Colon (tissue), 2 donors: Measurements from ENCODE around the gene GPC6.

Source experiments
- FAIRE-seq: peaks from 2 replicates; lab custom pipeline; 2012; peaks lifted over from hg19 to GRCh38; lab: Jason Lieb, UNC
- donor health status: control.
- donor health status: control.

Gene GPC6

DNA sequence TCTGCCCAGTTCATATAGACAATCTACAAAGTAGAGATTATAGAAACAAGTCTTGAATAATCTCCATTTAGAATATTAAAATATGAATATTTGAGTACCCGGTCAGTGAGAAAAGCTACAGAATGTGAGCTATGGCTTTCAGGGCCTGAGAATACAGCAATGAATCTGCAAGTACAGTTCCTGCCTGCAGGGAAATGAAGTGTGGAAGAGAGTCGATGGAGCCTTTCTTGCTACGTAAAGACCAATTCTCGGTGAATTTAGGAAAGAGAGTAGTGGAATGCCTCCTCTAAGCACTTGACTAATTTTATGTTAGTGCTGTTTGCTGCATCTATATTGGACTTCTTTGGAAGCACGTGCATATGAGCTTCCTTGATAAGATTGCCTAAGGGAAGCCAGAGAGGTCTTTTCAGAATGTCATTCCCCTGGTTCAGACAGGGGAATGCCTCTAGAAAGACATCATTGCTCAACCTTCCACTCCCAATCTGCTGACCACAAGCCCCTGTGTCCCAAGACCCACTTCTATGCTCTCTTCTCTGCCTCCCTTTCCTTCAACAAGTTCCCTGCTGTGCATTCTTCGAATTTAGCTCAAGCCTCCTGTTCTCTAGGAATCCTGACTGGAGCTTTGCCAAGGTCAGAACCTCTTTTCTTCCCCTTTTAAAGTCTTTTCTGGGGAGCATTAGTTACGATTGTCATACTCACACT is 41.9 kb downstream of the GPC6 start:
- FAIRE-seq, result no peak

GRCh38 chr13:93270769-93271742 is 44.4 kb downstream of the GPC6 start:
- FAIRE-seq, result no peak

GRCh38 chr13:93279982-93280381 is 53.4 kb downstream of the GPC6 start:
- no peak for FAIRE-seq

DNA sequence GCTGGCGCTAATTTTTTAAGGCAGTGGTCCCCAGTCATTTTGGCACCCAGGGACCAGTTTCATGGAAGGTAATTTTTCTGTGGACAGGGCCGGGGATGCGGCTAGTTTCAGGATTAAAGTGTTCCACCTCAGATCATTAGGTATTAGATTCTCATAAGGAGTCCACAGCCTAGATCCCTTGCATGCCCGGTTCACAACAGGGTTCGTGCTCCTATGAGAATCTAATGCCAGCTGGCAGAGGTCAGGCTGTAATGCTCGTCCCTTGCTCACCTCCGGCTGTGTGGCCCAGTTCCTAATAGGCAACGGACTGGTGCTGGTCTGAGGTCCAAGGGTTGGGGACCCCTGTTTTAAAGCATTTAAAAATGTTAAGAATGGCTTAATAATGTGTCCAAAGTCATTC is 54.1 kb downstream of the GPC6 start:
- FAIRE-seq, result no peak

GRCh38 chr13:93283255-93283654 is 56.6 kb downstream of the GPC6 start:
- FAIRE-seq, result no peak

GRCh38 chr13:93284064-93284463 is 57.5 kb downstream of the GPC6 start:
- FAIRE-seq, result no peak

- no peak for FAIRE-seq
These were observed 59.4 kb downstream of the GPC6 start for GRCh38 chr13:93286047-93286446.

DNA sequence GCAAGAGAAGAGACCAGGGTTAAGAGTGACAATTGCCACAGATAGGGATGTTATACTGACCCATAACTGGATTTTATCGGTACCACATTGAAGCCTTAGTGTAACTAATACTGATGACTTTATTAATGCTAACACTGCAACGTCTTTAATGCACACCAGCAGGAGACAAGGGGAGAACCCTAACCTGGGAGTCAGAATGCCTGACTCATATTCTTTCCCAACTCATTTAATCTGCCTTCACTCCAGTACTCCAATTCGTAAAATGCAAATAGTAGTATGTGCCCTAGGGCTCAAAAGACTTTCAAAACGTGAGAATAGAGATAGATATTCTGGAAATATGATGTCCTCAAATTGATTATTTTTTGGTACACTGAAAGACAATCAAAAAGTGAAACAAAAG is 62.4 kb downstream of the GPC6 start:
- FAIRE-seq, result no peak

- no peak for FAIRE-seq
These were observed 63.2 kb downstream of the GPC6 start for GRCh38 chr13:93289842-93290241.

- no peak for FAIRE-seq
These were observed 63.9 kb downstream of the GPC6 start for GRCh38 chr13:93290503-93290902.

- FAIRE-seq, result peak; percentile 38
These were observed 65.8 kb downstream of the GPC6 start for GRCh38 chr13:93292366-93292765.

DNA sequence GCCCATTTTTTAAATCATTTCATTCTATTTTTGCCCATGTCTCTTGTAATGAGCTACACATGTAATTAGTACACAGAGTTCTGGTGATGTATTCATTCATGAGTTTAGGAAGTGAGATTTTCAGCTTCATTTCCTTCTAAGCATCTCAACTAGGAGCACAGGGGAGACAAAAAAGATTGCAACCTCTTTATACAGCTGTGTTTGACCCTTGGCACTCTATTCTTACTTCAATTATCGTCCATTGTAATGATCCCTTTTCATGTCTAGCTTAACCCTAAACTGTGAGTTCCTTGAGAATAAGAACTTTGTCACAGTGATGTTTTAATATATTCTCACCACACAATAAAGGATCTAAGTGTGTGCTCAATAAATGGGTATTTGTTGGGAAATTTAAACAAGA is 67.1 kb downstream of the GPC6 start:
- FAIRE-seq, result no peak

DNA sequence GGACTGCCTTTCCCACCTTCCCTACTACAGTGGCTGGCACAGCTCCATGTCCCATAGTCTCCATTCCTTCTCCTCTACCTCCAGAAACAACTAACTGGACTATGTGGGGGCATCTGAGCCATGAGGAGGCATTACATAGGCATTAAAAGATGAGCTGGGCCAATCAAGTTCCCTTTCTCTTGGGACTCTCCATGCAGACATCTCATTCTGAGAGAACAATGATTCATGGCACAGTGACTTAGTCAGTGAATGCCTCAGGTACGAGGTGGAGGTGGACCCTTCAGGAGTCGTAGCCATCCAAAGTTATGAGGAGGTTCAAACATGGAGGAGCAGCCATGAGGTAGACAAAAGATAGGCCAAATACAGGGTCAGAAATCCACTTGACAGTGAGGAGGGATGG is 70.0 kb downstream of the GPC6 start:
- no peak for FAIRE-seq

- FAIRE-seq, result no peak
These were observed 72.1 kb downstream of the GPC6 start for GRCh38 chr13:93298713-93299112.

DNA sequence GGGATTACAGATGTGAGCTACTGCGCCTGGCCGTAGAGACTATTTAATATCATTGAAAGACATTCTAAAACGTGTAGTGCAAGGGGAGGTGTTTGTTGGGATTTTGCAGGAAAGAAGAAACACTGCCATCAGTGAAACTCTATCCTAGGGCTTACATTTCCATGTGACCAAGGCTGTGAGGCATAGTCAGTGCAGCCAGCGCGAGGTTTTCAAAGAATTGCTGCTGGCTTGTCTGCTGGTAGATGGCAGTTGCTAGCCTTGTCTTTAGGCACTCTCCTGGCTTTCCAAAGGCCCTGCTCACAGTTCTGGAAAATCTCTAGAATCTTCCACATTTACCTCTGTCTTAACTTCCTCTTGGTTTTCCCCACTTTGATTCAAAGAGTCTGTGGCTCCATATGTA is 77.5 kb downstream of the GPC6 start:
- FAIRE-seq, result no peak

DNA sequence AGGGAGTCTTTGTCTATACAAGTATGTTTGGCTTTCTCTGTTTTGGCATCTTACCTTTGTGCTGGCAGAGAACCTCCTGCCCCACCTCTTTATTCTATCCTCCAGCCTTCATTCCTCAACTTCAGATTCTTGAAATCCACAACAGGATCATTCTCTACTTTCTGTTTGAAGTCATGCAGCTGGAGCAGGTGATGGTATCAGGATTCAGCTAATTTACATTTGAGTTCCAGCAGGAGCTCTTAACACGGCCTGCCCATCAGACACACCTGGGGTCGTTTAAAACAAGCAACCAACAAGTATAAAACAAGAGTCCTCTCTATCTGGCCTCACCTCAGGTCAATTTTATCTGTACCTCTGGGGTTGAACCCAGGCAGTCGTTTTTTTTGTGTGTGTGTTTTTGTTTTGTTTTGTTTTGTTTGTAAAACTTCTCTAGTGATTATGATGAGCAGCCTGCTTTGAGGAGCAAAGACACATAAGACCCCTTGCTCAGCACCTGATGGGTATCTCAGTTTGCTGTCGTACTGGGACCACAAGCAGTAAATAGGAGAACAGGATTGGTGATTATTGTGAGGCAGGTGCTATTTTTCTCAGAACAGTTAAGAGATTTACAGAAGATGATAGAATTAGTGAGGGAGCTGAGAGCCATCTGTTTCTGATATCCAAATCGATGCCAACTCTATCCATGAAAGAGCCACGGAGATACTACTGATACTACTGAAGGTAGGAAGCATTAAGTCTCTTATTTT is 78.4 kb downstream of the GPC6 start:
- FAIRE-seq, result no peak

GRCh38 chr13:93305886-93306285 is 79.3 kb downstream of the GPC6 start:
- FAIRE-seq, result no peak

DNA sequence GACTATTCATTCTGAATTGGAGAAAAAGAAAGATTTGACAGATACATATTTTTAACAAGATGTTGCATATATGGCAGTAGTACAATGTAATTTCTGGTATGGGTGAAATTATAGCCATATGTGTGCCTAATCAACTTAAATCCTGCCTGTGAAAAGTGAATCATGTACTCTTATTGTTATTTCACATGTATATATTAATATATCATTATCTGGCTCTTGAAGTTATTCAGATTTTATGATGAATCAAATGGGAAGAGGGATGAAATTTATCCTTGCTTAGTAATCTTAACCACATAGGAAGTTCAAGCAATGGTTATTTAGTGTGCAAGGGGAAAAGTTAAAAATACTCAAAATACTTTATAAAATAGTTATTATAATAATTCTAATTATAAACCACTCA is 80.5 kb downstream of the GPC6 start:
- FAIRE-seq, result no peak

GRCh38 chr13:93307651-93308050 is 81.0 kb downstream of the GPC6 start:
- FAIRE-seq, result no peak

GRCh38 chr13:93309886-93310523 is 83.4 kb downstream of the GPC6 start:
- no peak for FAIRE-seq

- no peak for FAIRE-seq
These were observed 90.2 kb downstream of the GPC6 start for GRCh38 chr13:93316841-93317240.

- no peak for FAIRE-seq
These were observed 92.1 kb downstream of the GPC6 start for GRCh38 chr13:93318534-93319254.
